T-helper 2 cell treated with Interferon-gamma antibody and Interleukin-4, amounts not matched to agents 5 μg/mL and 100 μg/mL, for 36 hours (primary cell): ENCODE measurements around the gene STPG2.

ENCODE experiments used
- DNase-seq: peaks from one replicate; pipeline ENCODE4 v3.0.0; 2021; ENCODE audit warnings: low spot score
- H3K27ac Mint-ChIP-seq: one replicate; pipeline ENCODE4 v1.8.0; 2021; ENCODE audit warnings: mild to moderate bottlenecking, mixed read lengths
- H3K27me3 Mint-ChIP-seq: one replicate; pipeline ENCODE4 v1.8.0; 2021; ENCODE audit warnings: low read depth, mixed read lengths
- H3K36me3 Mint-ChIP-seq: one replicate; pipeline ENCODE4 v1.8.0; 2021; ENCODE audit warnings: low read depth, mixed read lengths
- H3K4me1 Mint-ChIP-seq: one replicate; pipeline ENCODE4 v1.8.0; 2021; ENCODE audit warnings: low read depth, mixed read lengths
- H3K4me3 Mint-ChIP-seq: one replicate; pipeline ENCODE4 v1.8.0; 2022; ENCODE audit warnings: mild to moderate bottlenecking, moderate library complexity, mixed read lengths
- H3K9me3 Mint-ChIP-seq: one replicate; pipeline ENCODE4 v1.8.0; 2021; ENCODE audit warnings: mixed read lengths

The STPG2 gene

GRCh38 chr4:98143001-98143899 is at the start of gene STPG2:
STPG2 (minus strand) TSS chr4:98143476.
- Mint-ChIP-seq H3K4me3 (peak within 1 kb of the TSS; percentile 84), H3K4me1 (peaks cover 14% of the 10 kb centered on the region), H3K27me3 (peaks cover 20% of the 10 kb centered on the region), H3K9me3 (peaks cover 19% of the 10 kb centered on the region), H3K27ac (peak within 1 kb of the TSS; percentile 89), H3K36me3 (peaks cover 16% of the 10 kb centered on the region)
- DNase-seq = peak; percentile 89

DNA sequence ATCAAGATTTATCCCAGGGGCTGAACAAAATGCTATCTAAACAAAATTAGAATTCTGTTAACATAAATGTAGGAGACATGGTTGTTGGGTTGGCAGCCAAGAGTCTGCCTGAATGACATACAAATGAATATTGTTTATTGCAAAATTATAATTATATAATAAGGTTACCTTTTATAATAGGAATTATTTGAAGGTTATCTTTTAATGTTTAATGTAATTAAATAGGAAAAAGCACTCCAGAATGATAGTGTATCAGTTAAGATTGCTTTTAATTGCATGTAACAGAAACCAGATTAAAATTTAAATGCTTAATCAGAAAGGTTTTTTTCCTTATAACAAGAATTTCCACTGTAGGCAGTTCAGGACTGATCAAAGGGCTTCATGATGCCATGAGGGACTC is 42.0 kb upstream of the STPG2 start:
- H3K27me3 Mint-ChIP-seq = peaks cover 6% of the 10 kb centered on the region
- no peaks in the 10 kb centered on the region for H3K36me3 Mint-ChIP-seq
- no peak overlapping the region for H3K27ac Mint-ChIP-seq
- no peaks in the 10 kb centered on the region for H3K9me3 Mint-ChIP-seq
- no peak for DNase-seq
- no peaks in the 10 kb centered on the region for H3K4me1 Mint-ChIP-seq
- no peak overlapping the region for H3K4me3 Mint-ChIP-seq

DNA sequence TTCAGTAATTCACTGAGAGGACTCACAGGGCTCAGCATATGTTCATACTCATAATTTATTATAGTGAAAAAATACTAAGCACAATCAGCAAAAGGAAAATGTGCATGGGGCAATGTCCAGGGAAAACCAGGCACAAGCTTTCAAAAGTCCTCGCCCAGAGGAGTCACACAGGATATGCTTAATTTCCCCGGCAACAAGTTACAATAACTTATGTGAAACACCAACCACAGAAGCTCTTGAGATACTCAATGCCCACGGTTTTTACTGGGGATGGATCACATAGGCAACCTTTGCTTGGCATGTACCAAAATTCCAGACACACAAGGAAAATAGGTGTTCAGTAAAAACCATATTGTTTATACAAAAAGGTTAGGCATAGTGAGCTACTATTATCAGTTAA is 38.5 kb upstream of the STPG2 start:
- Mint-ChIP-seq H3K27me3 (peaks cover 16% of the 10 kb centered on the region), H3K4me1 (no peaks in the 10 kb centered on the region), H3K9me3 (no peaks in the 10 kb centered on the region), H3K4me3 (no peak overlapping the region), H3K27ac (no peak overlapping the region), H3K36me3 (no peaks in the 10 kb centered on the region)
- no peak for DNase-seq

- Mint-ChIP-seq H3K9me3 (no peaks in the 10 kb centered on the region), H3K36me3 (no peaks in the 10 kb centered on the region)
Observed at GRCh38 chr4:98179951-98180350, 36.7 kb upstream of the STPG2 start.

DNA sequence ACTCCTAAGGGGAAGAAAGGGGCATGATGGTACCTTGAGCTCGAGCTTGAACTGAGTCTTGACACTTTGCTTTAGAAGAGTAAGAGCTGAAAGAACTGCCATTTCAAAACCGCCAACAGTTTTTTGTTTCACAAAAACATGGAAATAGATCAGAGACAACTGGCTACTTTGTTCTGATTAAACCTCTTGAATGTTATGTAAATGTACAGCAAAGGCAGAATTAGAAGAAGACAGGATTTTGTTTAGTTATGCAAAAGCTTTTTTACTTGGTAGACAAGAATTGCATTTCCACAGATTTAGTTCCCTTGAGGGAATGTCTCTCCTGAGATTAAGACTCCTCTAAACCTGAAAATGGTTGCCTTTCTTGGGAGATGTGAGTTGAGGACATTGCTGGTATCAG is 33.3 kb upstream of the STPG2 start:
- Mint-ChIP-seq H3K27me3 (peaks cover 18% of the 10 kb centered on the region), H3K36me3 (no peaks in the 10 kb centered on the region), H3K4me3 (no peak overlapping the region), H3K9me3 (no peaks in the 10 kb centered on the region), H3K4me1 (no peaks in the 10 kb centered on the region), H3K27ac (no peak overlapping the region)
- no peak for DNase-seq

More at GRCh38 chr4:98179951-98180350, 36.7 kb upstream of the STPG2 start:
- DNase-seq = no peak
- Mint-ChIP-seq H3K27ac (no peak overlapping the region), H3K27me3 (peaks cover 20% of the 10 kb centered on the region), H3K4me1 (no peaks in the 10 kb centered on the region), H3K4me3 (no peak overlapping the region)

GRCh38 chr4:98170035-98170434 is 26.8 kb upstream of the STPG2 start:
- no peaks in the 10 kb centered on the region for H3K4me1 Mint-ChIP-seq
- no peak for DNase-seq
- no peaks in the 10 kb centered on the region for H3K36me3 Mint-ChIP-seq
- peaks cover 13% of the 10 kb centered on the region for H3K27me3 Mint-ChIP-seq
- H3K9me3 Mint-ChIP-seq = no peaks in the 10 kb centered on the region
- H3K27ac Mint-ChIP-seq = no peak overlapping the region
- no peak overlapping the region for H3K4me3 Mint-ChIP-seq

GRCh38 chr4:98166731-98167041 is 23.4 kb upstream of the STPG2 start:
- Mint-ChIP-seq H3K9me3 (no peaks in the 10 kb centered on the region), H3K4me3 (no peak overlapping the region), H3K27me3 (peaks cover 13% of the 10 kb centered on the region), H3K27ac (no peak overlapping the region), H3K36me3 (no peaks in the 10 kb centered on the region), H3K4me1 (no peaks in the 10 kb centered on the region)
- no peak for DNase-seq

- Mint-ChIP-seq H3K9me3 (no peaks in the 10 kb centered on the region), H3K27ac (no peak overlapping the region), H3K4me1 (no peaks in the 10 kb centered on the region), H3K27me3 (peaks cover 13% of the 10 kb centered on the region), H3K4me3 (no peak overlapping the region), H3K36me3 (no peaks in the 10 kb centered on the region)
- no peak for DNase-seq
Observed at GRCh38 chr4:98166025-98166730, 22.9 kb upstream of the STPG2 start.

DNA sequence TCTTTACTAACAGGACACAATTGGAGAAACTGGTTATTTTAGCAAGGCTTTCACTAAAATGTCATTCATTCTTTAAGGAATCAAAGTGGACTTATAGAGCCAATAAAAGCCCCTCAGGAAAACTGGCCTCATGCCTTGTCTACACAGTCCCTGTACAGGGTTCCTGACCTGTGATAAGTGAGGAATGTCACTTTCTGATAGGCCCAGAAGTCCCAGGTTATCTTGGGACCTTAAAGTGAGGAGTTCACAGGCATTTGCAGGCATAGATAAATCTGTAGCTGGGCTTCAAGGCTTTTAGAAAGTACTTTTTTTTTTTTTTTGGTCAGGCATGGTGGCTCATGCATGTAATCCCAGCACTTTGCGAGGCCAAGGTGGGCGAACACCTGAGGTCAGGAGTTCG is 19.4 kb upstream of the STPG2 start:
- Mint-ChIP-seq H3K4me1 (no peaks in the 10 kb centered on the region), H3K9me3 (no peaks in the 10 kb centered on the region), H3K27ac (no peak overlapping the region), H3K27me3 (peaks cover 8% of the 10 kb centered on the region), H3K36me3 (no peaks in the 10 kb centered on the region), H3K4me3 (no peak overlapping the region)
- no peak for DNase-seq

DNA sequence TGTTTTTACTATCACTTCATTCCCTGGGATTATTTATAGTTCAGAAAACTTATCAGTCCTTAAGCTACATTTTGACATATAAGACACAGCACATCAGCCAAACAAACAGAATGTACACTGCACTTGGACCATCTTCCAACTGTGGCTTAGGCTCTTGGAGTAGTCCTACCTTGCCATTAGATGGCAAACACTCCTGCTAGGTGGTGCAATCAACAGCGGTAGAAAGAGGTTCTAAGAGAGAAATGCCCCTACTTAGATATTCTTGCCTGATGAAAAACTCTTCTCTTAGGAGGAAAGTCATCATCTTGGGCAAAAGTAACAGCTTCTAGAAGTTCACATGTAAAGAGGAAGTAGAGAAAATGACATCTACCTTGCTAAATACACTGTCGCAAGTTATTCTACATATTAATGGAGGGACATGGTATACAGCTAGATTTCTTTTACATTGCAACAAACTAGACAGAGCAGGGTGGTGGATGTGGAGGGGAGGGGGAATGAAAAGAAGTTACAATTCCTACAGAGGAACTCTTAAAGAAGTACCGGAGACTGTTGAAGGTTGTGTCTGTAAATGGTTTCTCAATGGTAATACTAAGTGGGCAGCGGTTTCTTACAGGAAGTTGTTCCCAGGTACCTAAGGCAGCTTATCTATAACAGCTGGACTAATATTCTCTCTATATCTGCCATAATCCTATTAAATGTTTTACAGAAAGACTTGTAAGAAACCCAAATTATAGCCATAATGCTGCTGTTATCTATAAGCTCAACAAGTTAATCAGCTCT is 8.1 kb upstream of the STPG2 start:
- H3K27ac Mint-ChIP-seq = no peak overlapping the region
- no peaks in the 10 kb centered on the region for H3K9me3 Mint-ChIP-seq
- H3K4me1 Mint-ChIP-seq = peaks cover 9% of the 10 kb centered on the region
- H3K27me3 Mint-ChIP-seq = peaks cover 8% of the 10 kb centered on the region
- H3K36me3 Mint-ChIP-seq = no peaks in the 10 kb centered on the region
- H3K4me3 Mint-ChIP-seq = no peak overlapping the region
- DNase-seq = no peak

DNA sequence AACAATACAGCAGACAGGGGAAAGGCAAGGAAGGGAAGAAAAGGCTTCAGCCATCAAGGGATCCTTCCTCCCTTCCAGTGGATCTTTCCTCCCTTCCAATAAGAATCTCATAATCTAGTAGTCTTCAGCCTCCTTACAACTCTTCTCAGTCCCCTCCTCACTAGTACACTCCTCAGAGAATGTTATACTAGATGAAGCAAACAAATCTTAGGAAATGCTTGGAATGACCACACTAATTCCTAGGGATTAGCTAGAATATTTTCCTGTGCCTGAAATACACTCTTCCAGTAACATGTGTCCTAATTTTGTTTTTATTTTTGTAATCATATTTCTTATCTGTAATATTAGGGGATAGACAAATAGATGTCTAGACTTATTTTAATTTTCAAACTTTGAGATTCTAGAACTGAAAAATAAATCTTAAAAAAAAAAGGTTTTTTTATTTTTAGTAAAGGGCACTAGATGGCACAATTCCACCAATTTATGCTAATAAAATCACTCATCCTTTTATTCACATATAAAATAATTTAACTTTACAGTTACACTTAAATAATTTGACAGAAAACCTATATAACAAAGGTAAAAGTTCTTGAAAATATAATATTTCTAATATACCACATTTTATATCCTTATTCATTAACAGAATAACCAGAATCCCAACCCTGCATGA is 7.0 kb upstream of the STPG2 start:
- H3K36me3 Mint-ChIP-seq = no peaks in the 10 kb centered on the region
- peaks cover 9% of the 10 kb centered on the region for H3K27me3 Mint-ChIP-seq
- peaks cover 9% of the 10 kb centered on the region for H3K4me1 Mint-ChIP-seq
- H3K9me3 Mint-ChIP-seq = no peaks in the 10 kb centered on the region
- H3K27ac Mint-ChIP-seq = no peak overlapping the region
- no peak overlapping the region for H3K4me3 Mint-ChIP-seq
- DNase-seq = no peak

DNA sequence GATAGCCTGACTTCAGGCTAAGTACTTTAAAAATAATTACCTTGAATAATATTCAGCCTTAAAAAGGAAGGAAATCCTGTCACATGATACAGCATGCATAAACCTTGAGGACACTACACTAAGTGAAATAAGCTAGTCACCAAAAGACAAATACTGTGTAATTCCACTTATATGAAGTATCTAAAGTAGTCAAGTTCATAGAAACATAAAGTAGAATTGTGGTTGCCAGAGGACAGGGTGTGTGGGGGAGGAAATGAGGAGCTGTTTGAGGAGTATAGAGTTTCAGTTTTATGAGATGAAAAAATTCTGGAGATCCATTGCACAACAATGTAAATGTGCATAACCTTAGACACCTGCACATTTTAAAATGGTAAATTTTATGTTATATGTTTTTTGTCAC is 5.6 kb upstream of the STPG2 start:
- no peak for DNase-seq
- Mint-ChIP-seq H3K36me3 (peaks cover 8% of the 10 kb centered on the region), H3K9me3 (peaks cover 11% of the 10 kb centered on the region), H3K4me1 (peaks cover 9% of the 10 kb centered on the region), H3K4me3 (peak overlapping the region; percentile 30), H3K27ac (no peak overlapping the region), H3K27me3 (peaks cover 7% of the 10 kb centered on the region)

DNA sequence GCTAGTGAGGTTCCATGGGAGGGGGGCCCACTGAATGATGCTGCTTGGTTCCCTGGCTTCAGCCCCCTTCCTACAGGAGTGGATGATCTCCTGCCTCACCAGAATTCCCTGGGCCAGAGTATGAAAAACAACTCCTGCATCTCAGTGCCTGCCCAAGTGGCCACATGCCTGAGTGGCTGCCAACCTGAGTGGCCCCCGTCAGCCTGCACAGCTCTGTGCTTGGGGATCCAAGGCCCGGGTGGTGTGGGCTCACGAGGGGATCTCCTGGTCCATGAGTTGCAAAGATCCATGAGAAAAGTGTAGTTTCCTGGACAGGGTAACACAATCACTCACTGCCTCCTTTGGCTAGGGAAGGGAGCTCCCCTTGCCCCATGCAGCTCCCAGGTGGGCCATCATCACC is 17.1 kb downstream of the STPG2 start:
- Mint-ChIP-seq H3K4me1 (no peaks in the 10 kb centered on the region), H3K9me3 (no peaks in the 10 kb centered on the region), H3K27ac (no peak overlapping the region), H3K4me3 (no peak overlapping the region), H3K27me3 (peaks cover 7% of the 10 kb centered on the region), H3K36me3 (no peaks in the 10 kb centered on the region)
- no peak for DNase-seq
